Measurements from ENCODE around the gene LRRTM4.
A peak's percentile ranks its signal among the peaks of the same experiment; 100 is the strongest.

Gene LRRTM4

DNA sequence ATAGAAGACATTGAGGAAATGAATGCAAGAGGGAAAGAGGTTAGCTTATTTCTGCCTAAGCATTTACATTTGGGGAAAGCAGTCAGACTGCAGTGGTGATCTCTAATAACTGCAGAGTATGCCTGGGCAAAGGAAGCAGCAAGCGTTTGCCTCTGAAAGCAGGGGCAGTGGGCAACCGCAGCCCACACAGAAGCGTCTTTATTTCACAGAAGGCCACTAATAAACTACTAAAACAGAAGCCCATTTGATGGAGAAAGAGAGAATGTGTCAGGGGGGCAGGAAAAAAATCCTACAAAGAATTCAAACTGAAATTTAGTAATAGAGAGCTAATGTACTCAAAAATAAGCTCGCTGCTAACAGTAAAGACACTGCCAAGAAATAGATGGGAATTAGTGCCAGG is 53.1 kb downstream of the LRRTM4 start:
- no peak for DNase-seq

DNA sequence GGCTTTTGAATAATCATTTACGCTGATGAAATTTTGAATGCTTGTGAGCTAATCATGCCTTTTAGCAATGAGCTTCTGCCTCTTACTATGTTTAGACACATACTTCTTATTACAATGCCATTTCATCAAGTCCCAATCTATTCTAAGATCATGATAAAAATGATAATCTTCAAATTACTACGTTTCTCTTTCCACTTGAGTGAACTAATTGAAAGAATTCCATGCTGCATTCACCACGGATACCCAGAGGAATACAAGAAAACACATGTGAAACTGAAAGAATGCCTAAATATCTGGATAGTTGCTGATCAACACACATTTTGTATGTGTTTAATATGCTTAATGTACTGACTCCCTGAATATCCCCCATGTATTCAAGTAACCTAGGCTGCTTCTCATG is 62.3 kb downstream of the LRRTM4 start:
- DNase-seq = no peak

DNA sequence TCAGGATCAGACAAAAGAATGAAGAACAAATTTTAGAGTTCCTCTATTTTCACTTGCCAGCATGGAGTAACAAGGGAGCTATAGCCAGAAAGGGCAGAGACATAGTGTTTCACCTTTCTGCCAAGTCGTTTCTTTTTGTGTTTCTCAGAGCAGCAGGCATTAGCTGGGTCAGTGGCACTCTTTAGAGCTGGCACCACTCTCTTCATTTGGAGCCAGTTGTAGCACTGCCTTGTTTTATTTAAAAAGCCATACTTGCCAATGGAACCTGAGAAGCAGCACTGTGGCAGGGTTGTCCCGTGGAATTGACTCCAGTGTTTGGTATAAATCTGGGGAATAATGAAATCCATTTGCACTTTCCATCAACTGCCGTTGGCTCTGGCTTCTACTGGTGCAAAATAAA is 64.0 kb downstream of the LRRTM4 start:
- no peak for DNase-seq

DNA sequence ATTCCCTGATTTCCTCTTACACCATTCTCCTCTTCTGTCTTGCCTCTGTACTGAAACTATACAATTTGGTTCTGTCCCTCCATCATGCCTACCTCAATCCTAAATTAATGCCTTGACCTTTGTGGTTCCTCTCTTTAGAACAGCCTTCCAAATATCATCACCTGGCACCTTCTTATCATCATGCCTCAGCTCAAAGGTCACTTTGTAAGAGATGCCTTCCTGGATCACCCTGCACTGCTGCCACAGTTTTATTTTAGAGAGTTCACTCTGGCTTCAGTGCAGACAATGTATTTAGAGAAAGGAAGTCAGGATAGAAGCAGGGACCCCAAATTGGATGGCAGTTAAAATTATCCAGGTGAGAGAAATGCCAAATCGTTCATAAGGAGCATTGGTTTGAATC is 64.5 kb downstream of the LRRTM4 start:
- no peak for DNase-seq

DNA sequence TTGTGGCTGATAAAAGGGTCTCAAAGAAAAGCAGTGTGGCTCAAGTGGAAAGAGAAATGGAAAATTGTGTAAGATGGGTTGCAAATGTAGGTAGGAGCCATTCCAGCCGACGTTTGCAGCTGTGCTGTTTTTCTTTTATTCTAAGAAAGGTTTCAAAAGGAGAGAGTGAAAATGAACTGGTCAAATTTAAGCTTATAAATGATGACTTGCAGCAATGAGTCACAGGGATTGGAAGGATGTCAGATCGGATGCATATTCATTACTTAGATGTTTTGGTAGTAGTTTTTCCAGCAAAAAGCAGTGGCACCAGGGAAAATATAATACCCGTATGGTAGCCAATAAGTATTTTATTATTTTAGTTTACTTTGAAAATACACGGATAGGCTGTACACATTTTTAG is 79.1 kb downstream of the LRRTM4 start:
- no peak for DNase-seq

DNA sequence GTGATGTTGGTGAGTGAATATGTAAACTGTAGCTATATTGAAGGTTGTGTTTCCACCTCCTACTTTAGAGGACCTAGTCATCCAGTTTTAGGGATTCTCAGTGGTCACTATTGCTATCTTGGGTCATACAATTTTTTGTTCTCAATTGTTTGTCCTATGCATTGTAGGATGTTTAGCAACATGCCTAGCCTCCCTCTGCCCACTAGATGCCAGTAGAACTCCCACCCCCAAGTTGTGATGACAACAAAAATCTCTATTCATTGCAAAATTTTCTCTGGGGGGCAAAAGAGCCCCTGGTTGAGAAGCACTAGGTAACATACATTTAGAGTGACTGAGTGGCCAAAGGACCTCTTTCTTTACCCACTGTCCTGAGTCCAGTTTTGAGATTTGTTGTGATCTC is 87.3 kb downstream of the LRRTM4 start:
- DNase-seq = no peak

DNA sequence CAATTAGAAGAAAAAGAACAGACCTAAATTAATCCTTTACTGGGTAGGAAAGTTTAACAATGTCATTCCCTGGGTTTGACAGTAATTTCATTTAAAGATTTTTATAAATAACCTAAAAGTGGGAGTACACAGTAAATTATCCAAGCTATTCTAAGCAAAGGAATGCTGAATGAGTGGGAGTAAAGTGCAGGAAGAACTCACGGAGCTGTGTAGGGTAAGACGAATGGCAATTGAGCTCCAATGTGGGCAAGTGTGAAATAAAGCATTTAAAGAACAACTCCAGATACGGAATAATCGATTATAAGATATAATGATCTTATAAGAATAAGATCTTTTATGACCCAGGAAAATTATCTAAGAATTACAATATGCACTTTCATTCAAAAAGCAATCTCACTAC is 93.2 kb downstream of the LRRTM4 start:
- DNase-seq = no peak

DNA sequence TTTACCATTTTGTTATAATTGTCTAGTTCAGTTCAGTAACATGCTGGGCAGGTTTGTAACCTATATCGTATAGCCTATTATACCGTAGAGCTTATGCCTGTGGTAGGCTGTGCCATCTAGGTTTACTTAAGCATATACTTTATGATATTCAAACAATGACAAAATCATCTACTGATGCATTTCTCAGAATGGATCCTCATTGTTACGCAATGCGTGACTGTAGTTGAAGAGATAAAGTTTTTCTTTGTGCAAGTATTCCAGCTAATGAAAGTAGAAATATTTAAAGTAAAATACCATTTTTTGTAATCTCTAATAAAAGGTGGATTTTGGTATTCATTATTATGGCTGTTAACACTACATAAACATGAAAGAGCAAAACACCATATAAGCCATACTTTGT is 100.2 kb downstream of the LRRTM4 start:
- no peak for DNase-seq

DNA sequence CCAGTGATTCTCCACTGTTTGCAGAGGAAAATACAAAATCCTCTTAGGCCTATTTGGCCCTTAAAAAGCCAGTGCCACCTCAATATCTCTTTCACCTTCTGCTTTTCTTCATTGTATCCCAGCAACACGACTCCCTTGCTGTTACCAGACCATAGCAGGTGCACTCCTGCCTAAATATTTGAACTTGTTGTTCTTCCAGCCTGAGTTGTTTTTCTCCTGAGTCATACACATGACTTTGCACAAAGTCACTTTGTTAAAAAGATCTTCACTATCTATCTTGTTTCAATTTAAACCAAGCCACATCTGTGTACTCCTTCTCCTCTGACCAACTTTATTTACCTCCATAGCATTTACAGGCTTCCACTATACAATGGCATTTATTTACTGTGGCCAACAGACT is 103.6 kb downstream of the LRRTM4 start:
- DNase-seq = no peak

DNA sequence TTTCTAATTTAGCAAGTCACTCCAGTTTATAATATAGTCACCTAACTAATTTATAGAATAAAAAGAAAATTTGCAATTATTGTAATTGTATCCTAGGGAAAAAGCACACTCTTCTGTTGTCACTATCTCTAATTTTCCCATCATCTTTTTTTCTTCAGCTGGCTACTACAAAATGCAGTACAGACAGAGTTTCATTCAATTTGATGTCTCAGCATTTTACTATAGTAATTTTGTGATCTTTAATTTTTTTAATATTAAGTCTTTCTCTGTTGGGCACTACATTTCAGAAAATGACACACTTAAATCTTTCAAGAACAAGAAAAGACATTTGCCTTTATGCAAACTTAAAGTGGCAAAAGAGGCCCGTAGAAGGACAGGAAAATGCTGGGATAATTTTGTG is 118.0 kb downstream of the LRRTM4 start:
- DNase-seq = no peak

DNA sequence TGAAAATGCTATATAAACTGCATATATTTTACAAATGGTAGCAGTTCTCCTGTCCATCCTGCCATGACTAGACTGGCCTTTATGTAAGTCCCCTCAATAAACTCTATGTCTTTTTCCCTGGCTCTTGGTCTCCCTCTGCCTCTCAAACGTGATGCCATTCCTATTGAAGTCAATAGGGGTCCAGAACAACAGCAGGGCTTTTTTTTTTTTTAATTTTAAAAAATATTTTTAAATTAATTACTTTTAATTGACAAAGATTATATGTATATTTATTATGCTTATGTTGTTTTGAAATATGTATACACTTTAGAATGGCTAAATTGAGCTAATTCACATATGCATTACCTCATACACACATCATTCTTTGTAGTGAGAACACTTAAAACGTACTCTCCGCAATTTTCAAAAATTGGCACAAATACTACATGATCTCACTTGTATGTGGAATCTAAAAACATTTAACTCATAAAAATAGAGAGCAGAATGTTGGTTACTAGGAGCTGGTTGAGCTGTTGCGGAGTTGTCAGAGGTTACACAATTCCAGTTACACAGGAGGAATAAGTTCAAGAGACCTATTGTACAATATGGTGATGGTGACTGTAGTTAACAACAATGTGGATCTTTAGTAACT is 123.1 kb downstream of the LRRTM4 start:
- no peak for DNase-seq

DNA sequence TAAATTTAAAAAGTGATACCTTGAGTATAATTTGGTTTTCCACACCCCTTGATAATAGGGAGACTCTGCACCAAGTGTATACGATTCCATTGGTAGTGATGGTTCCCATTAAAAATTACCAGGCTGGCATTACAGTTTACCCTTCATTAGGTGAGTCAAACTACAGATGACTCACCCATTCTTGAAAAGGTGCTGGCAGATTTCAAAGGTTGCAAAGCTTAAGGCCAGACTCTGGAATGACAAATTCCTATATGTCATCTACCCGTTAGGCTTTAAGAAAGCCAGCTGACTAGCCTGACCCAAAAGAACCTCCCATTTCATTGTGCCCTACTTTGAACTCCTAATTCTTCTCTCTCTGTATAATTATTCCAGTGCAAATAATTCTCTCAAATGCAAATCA is 124.4 kb downstream of the LRRTM4 start:
- no peak for DNase-seq

DNA sequence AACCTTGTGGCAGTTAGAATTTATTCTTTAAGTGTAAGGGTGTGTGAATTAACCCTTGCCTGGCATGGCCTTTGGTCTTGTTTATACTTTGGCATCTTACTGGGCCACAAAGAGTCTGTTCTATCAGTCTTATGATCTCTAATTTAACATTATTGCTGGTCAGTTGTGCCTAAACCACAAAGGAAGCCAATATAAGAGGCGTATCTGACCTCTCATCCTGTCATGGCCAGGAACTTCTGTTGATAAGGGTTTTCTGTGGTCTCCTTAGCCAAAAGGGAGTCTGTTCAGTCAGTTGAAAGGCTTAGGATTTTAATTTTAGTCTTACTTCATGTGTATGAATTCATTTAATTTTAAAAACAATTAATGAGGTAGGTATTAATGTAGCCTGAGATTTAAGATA is 127.2 kb downstream of the LRRTM4 start:
- DNase-seq = no peak

DNA sequence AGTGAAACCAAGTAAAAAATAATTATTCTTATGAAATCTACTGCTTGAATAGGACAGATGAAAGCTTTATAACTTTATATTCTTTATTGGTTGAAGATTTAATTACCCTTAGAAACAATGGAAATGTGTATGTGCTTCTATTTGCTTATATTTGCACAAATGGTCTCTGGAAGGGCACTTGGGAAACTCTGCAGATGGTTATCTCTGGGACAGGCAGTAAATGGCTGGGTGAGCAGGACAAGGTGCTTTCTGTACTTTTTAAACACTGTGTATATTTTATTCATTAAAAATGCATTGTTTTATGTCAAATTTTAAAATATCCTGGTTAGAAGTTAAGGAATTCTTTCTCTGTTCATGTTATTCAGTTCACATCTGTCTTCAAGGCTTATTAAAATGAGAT is 131.1 kb downstream of the LRRTM4 start:
- DNase-seq = peak in 1 of 3 experiments; percentile 13

DNA sequence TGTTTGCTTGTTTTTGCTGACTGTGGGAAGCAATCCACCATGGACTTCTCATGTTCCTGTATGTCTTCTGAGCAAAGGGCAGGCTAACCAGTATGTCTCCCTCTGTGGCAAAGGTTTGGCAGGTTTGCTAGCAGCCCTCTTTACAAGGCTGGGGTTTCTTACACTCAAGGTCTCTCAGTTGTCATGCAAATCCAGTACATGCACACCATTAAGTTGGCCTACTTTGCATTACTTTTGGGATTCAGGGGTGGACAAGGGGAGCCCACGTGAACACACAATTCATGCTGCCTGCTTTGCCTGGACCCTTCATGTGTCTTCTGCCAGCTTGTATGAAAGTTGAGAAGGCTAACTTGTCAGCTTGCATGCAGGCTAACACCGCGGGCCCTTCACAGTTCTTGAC is 134.9 kb downstream of the LRRTM4 start:
- no peak for DNase-seq

DNA sequence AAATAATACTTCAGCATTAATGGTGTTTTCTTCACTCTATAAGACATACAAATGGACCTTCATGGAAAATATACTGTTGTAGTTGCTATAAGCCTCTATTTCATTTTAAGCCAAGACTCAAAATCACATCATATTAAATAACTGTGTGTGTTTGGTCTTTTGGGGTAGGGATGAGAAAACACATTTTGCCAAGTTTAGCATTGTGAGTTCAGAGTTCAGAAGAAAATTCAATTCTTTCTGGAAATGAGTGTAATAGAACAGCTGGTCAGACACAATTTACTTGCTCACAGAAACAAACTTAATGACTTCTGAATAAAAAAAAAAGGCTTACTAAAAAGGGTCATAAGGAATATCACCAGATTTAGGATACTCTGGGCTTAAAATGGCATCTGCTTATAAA is 149.5 kb downstream of the LRRTM4 start:
- DNase-seq = no peak

DNA sequence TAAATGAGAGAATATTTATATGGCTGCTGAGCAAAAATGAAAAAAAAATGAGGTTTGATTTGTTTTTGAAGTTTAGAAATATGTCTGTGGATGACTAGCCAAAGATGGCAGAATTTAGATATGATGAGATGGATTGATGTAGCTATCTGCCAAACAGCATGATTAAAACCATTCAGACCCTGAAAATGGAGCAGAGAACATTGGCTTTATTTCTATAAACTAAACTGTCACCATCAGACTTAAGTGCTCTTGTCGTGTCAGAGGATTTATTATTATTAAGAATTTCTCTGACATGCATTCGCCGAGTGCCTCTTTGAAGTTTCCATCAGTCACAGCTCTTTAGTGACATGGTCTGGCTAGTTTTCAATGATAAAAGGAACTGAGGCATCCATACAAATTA is 151.7 kb downstream of the LRRTM4 start:
- no peak for DNase-seq

DNA sequence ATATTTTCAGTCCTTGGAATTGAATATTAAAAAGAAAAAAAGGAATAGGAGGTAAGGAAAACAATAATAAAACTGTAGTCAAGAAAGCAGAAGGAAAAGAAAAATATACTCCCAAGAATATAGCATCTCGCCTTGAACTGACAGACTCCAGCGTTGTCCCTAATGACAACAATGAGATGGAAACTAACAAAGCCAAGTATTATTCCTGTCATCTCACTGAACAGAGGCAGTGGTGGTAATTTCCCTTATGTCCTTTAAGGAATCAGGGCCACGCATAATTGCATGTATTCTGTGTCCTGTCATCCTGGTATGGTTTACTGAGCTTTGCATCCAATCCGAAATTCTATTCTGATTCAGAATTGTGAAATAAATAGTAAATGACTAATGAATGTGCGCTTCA is 158.9 kb downstream of the LRRTM4 start:
- DNase-seq = peak in 1 of 3 experiments; percentile 54

DNA sequence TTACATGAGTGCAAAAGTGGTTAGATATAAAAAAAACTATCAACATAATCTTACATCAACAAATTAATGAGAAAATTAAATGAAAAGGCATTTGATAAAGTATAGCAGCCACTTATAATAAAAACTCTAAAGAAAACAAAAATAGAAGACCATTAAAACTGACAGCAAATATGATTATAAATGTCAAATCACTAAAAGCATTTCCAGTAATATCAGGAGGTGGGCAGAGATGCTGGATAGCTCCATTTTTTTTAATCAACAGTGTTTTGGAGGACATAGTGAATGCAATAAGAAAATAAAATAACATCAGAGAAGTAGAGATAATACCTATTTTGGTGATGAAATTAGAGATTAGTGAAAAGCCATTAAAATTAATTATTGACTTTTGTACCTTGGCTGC is 173.4 kb downstream of the LRRTM4 start:
- DNase-seq = no peak

DNA sequence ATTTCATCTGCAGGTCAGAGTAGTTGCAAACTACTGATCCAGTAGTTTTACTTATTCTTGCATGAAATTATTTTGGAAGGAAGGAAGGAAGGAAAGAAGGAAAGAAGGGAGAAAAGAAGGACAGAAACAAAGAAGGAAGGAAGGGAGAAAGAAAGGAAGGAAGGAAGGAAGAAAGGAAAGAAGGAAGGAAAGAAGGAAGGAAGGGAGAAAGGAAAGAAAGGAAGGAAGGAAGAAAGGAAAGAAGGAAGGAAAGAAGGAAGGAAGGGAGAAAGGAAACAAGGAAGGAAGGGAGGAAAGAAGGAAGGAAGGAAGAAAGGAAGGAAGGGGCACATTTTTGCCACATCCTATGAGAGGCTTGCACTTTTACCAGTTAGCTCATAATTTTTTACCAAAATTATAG is 186.2 kb downstream of the LRRTM4 start:
- DNase-seq = no peak

DNA sequence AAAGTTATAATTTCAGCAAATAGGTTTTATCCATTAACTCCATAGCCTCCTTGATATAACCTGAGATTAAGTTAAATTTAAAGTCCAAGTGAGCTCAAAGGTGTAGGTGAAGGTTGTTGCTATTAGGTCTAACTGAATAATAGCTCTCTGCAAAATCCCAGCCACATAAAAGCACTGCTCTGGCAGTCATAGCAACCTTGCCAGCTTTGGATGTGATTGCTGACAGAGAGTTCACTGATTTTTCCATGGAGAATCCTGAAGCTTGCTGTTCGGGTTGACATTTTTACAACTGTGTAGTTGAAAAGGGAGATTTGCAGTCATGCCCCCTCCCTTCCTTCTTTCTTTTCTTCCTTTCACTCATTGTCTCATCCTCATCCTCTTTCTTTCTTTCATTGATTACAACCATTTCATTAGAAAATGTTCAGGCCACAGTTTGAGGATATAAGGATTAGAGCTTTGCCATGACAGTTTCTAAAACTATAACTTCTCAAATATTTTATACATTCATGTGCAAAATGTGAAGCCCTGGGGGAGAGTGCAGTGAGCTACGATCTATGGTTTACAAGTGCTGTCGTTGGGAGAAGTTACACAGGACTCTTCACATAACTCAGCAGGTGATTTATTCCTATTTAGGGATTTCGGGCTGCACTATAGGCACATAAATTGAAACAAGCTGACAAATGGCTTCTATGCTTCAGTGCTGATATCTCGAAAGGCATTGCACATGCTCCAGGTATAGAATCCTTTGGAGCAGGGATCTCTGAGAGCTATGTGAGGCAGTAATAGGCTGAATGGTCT is 193.8 kb downstream of the LRRTM4 start:
- no peak for DNase-seq

DNA sequence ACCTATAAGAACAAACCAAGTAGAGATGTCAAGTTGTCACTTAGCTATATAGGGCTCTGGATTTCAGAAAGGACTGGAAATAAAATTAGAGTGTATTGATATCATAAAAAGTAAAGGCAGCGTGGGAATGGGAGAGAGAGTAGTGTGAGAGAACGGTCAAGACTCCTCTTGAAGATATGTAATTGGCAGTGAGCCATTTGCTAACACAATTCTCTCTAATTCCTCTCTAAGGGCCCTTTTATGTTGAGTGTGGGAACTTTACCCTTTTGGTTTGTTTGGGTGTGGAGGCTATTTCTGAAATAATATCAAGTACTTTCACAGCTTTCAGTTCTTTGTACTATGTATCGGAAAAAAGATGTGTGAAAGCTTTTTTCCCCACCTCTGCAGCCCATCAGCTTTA is 196.8 kb downstream of the LRRTM4 start:
- DNase-seq = no peak

DNA sequence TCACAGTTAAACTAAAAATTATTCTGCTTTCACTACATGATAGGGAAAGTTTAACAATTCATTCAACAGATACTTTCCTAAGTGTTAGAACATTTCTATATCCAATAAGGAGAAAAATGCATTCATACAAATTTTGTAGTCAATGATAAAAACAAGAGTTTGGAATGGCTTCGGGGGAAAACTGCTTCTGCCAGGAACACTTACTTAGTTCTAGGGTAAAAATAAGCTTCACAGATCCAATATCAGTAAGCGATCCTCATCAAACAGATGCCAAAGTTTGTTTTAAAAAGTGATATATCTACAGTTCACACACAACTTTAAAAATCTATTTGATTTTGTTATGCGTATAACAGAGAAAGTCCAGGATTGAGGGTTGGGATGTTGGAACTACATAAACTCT is 199.7 kb downstream of the LRRTM4 start:
- no peak for DNase-seq

DNA sequence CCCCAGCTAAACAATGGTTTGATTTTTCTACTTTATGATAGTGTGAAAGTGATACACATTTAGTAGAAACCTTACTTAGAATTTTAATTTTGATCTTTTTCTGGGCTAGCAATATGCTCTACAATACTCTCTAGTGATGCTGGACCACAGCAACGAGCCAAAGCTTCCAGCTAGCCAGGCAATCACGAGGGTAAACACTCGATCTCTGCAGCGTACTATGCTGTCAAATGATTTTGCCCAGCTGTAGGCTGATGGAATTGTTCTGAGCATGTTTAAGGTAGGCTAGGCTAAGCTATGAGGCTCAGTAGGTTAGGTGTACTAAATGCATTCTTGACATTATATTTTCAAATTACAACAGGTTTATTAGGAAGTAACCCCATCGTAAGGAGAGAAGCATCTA is 207.5 kb downstream of the LRRTM4 start:
- DNase-seq = peak in 2 of 3 experiments; percentile 24 to 64

DNA sequence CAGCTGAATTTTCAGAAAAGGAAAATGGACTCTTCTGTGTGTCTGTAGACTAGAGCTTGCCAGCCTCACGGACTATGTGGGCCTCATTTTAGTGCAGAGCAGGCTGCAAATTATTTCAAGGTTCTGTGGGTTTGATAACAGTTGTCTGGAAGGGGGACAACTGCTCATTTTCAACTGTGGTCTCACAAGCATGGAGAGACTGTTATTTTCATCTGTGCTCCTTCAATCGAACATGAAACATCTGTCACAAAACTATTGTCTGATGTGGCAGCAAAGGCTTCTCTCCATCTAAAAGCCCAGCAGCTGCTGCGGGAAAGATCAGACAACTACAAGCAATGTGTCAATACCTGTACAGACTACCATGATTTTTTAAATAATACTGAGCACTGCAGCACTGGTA is 211.8 kb downstream of the LRRTM4 start:
- peak in 1 of 3 experiments; percentile 7 for DNase-seq
